ENCODE results near the gene NUP93.
"Not testable (repeated sequence)": the region's sequence is repeated elsewhere in the genome, so short reads cannot be mapped to it uniquely, and the experiment has no call there.

Gene NUP93

GRCh38 chr16:56777482-56777881 lies 47.6 kb downstream of the NUP93 start:
- DNase-seq (ENCODE audit: low read depth, low spot score), result no peak

- DNase-seq (ENCODE audit: low read depth, low spot score), result no peak
Measured at GRCh38 chr16:56779906-56780305, 50.0 kb downstream of the NUP93 start.

GRCh38 chr16:56780646-56781045 lies 50.7 kb downstream of the NUP93 start:
- DNase-seq (ENCODE audit: low read depth, low spot score), result no peak

- DNase-seq (ENCODE audit: low read depth, low spot score), result no peak
Measured at GRCh38 chr16:56781528-56781961, 51.6 kb downstream of the NUP93 start.

- no peak for DNase-seq (ENCODE audit: low read depth, low spot score)
Measured at GRCh38 chr16:56783344-56783743, 53.4 kb downstream of the NUP93 start.

GRCh38 chr16:56785317-56785716 lies 55.4 kb downstream of the NUP93 start:
- no peak for DNase-seq (ENCODE audit: low read depth, low spot score)

GRCh38 chr16:56787167-56787566 lies 57.2 kb downstream of the NUP93 start:
- DNase-seq (ENCODE audit: low read depth, low spot score), result no peak

- no peak for DNase-seq (ENCODE audit: low read depth, low spot score)
Measured at GRCh38 chr16:56788435-56788834, 58.5 kb downstream of the NUP93 start.

GRCh38 chr16:56789360-56789759 lies 59.4 kb downstream of the NUP93 start:
- DNase-seq (ENCODE audit: low read depth, low spot score), result no peak

- DNase-seq (ENCODE audit: low read depth, low spot score), result no peak
Measured at GRCh38 chr16:56792967-56793366, 63.0 kb downstream of the NUP93 start.

- no peak for DNase-seq (ENCODE audit: low read depth, low spot score)
Measured at GRCh38 chr16:56793492-56793891, 63.6 kb downstream of the NUP93 start.

GRCh38 chr16:56795011-56795410 lies 65.1 kb downstream of the NUP93 start:
- no peak for DNase-seq (ENCODE audit: low read depth, low spot score)

GRCh38 chr16:56797038-56797437 lies 67.1 kb downstream of the NUP93 start:
- not testable (repeated sequence) for DNase-seq (ENCODE audit: low read depth, low spot score)

- DNase-seq (ENCODE audit: low read depth, low spot score), result no peak
Measured at GRCh38 chr16:56797861-56798260, 67.9 kb downstream of the NUP93 start.

- DNase-seq (ENCODE audit: low read depth, low spot score), result no peak
Measured at GRCh38 chr16:56798955-56799354, 69.0 kb downstream of the NUP93 start.

GRCh38 chr16:56800355-56800754 lies 70.4 kb downstream of the NUP93 start:
- no peak for DNase-seq (ENCODE audit: low read depth, low spot score)

- DNase-seq (ENCODE audit: low read depth, low spot score), result no peak
Measured at GRCh38 chr16:56801762-56802161, 71.8 kb downstream of the NUP93 start.

GRCh38 chr16:56807011-56807675 lies 77.2 kb downstream of the NUP93 start:
- no peak for DNase-seq (ENCODE audit: low read depth, low spot score)

GRCh38 chr16:56807676-56808067 lies 77.7 kb downstream of the NUP93 start:
- not testable (repeated sequence) for DNase-seq (ENCODE audit: low read depth, low spot score)

GRCh38 chr16:56810954-56811353 lies 81.0 kb downstream of the NUP93 start:
- no peak for DNase-seq (ENCODE audit: low read depth, low spot score)

- DNase-seq (ENCODE audit: low read depth, low spot score), result not testable (repeated sequence)
Measured at GRCh38 chr16:56811602-56812001, 81.7 kb downstream of the NUP93 start.

GRCh38 chr16:56812884-56813283 lies 83.0 kb downstream of the NUP93 start:
- DNase-seq (ENCODE audit: low read depth, low spot score), result no peak

- DNase-seq (ENCODE audit: low read depth, low spot score), result no peak
Measured at GRCh38 chr16:56814537-56815432, 84.9 kb downstream of the NUP93 start.
